Colonic mucosa (tissue), 4 donors: ENCODE results near the gene PRMT3. TPM values are rescaled to one million over a fixed set of nuclear protein-coding genes. Genes with fewer than 3 reads are reported as not detected.

Experiments
- DNase-seq: peaks from one replicate; pipeline ENCODE4 v3.0.0-alpha.2; 2020
- H3K27ac ChIP-seq: fragments of 200-600 bp; one replicate; pipeline ENCODE4 v1.8.0; 2021
- H3K27me3 ChIP-seq: fragments of 200-600 bp; one replicate; pipeline ENCODE4 v1.8.0; 2021
- H3K36me3 ChIP-seq: fragments of 200-600 bp; one replicate; pipeline ENCODE4 v1.8.0; 2021
- H3K4me1 ChIP-seq: fragments of 200-600 bp; one replicate; pipeline ENCODE4 v1.8.0; 2021; ENCODE audit warnings: mild to moderate bottlenecking
- H3K4me3 ChIP-seq: fragments of 200-600 bp; one replicate; pipeline ENCODE4 v1.8.0; 2021
- H3K9ac ChIP-seq, 2 donors: one replicate each; pipeline ENCODE4 v1.7.0; 2013; ENCODE audit warnings: control low read depth in 2 of 2, low read depth in 2 of 2, low read length in 2 of 2
- H3K9me3 ChIP-seq: fragments of 200-600 bp; one replicate; pipeline ENCODE4 v1.8.0; 2021
- CTCF ChIP-seq: fragments of 200-600 bp; IDR thresholded peaks from one replicate; pipeline ENCODE4 v1.8.0; 2022; ENCODE audit warnings: antibody characterized with exemption, mild to moderate bottlenecking
- intact Hi-C: fragments of 100-400 bp; cut with DNase I; formaldehyde crosslinking; loops from one replicate; pipeline ENCODE4 v1.14.1; 2022
- total RNA-seq, 2 donors: library from RNA; stranded (reverse); fragmentation: NEBNext Ultra II Directional in 1 of 2; extraction: Animal tissue kit (Norgen Biotek cat#: 25700) in 1 of 2; gene quantifications; one replicate each; pipeline ENCODE4 v1.2.1, GENCODE V29; 2021
- donor health status: healthy.
- donor health status: DM: no; HTN: no; CAD: no.
- donor health status: DM: no; HTN: no; CAD: no.

The PRMT3 gene
- total RNA-seq, 2 donors from 2014 or later = 6.2 to 11.0 TPM

DNA sequence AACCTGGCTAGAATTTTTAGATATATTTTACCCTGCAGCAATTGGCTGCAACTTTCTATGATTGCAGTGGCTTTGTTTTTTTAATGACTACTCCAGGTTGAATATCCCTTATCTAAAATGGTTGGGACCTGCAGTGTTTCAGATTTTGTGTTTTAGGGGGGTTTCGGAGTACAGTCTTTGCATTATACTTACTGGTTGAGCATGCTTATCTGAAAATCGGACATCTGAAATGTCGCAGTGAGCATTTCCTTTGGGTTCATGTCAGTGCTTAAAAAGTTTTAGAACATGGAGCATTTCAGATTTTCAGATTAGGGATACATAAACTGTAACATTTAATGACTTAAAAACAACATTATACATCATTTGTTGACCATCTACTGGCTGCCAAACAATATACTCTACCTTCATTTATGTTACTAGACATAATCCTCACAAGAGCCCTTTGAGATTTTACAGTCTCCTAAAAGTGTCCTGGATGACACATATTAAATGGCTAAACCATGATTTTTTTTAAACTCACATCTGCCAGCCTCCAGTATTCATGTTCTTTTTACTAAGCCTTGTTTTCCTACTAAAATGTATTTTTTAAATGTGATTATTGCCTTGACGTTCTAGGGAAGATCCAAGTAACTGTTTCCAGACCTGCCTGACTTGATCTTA is 66.3 kb downstream of the PRMT3 start:
- no peak overlapping the region for H3K9ac ChIP-seq
- no peaks in the 10 kb centered on the region for H3K4me1 ChIP-seq
- no peaks in the 10 kb centered on the region for H3K9me3 ChIP-seq
- H3K27me3 ChIP-seq = no peaks in the 10 kb centered on the region
- intact Hi-C loops = no loop called here
- DNase-seq = no peak
- no peak overlapping the region for H3K4me3 ChIP-seq
- no peaks in the 10 kb centered on the region for H3K36me3 ChIP-seq
- no peak overlapping the region for H3K27ac ChIP-seq
- no peak for TF ChIP-seq CTCF

DNA sequence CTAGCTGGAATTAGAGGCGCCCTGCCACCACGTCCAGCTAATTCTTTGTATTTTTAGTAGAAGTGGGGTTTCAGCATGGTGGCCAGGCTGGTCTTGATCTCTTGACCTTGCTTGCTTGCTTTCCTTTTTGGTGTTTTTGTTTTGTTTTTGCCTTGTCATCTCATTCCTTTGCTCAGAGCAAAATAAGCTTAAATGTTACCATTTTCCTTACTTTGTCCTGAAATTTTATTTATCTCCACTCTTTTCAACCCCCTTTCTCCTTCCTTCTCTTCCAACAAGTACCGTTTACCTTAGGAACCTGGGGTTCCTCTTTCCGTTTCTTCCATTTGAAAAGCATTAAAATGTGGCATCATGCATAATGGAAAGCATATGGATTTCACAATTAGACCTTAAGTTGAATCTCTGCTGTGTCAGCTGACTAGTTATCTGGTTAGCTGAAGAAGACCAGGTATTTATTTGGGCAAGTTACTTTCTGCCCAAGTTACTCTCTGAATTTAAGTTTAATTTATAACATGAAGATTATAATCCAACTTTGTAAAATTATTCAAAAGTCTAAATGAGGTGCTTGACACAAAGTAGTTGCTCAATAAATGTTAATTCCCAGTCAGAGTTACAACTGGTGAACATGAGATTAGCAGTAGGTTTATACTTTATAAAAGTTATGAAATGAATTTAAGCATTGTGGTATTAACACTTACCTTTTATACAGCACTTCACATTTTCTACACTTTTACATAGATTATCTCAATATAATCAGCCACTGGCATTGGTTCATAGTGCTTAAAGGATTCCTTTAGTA is 69.7 kb downstream of the PRMT3 start:
- H3K27ac ChIP-seq = no peak overlapping the region
- intact Hi-C loops = no loop called here
- DNase-seq = no peak
- H3K27me3 ChIP-seq = no peaks in the 10 kb centered on the region
- H3K36me3 ChIP-seq = no peaks in the 10 kb centered on the region
- no peak overlapping the region for H3K4me3 ChIP-seq
- no peaks in the 10 kb centered on the region for H3K4me1 ChIP-seq
- H3K9me3 ChIP-seq = no peaks in the 10 kb centered on the region
- no peak overlapping the region for H3K9ac ChIP-seq
- TF ChIP-seq CTCF = no peak

DNA sequence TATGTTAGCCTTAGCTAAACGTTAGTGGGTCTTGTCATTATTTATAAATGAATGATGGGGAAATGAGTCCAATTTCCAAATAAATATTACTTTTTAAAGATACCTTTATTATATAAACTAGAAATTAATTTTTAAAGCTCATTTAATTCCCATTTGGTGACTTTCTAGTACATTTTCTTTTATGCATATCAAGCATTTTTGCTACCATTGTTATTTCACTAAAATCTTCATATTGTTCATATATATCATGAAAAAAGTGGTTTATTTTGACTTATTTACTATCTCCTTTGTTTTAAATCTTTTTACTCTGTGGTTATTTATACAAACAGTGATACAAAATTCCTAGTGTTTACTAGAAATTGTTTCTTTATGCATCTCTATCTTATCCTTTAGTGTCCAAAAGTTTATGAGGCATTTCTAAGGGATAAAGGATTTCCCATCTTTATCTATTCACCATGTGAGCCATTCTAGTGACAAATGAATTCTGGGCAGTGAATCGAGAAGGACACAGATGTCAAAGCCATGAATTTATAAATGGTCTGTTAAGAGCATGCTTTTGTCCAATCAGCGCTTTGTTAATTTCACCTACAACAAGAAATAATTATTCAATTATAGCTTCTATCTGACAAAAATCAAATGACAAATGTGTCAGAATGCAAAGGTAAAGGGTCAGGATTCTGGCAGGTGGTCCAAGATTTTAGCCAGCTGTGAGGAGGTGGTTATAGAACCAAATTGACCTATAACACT is 70.6 kb downstream of the PRMT3 start:
- no peak for TF ChIP-seq CTCF
- no peak overlapping the region for H3K9ac ChIP-seq

GRCh38 chr11:20458905-20459632 is 71.6 kb downstream of the PRMT3 start:
- Histone ChIP-seq H3K27ac (no peak overlapping the region), H3K27me3 (no peaks in the 10 kb centered on the region), H3K9me3 (no peaks in the 10 kb centered on the region), H3K4me1 (no peaks in the 10 kb centered on the region), H3K4me3 (no peak overlapping the region), H3K9ac (no peak overlapping the region), H3K36me3 (no peaks in the 10 kb centered on the region)
- DNase-seq = no peak
- TF ChIP-seq CTCF = no peak
- intact Hi-C loops = no loop called here

More for the DNA sequence above, 70.6 kb downstream of the PRMT3 start:
- Histone ChIP-seq H3K27ac (no peak overlapping the region), H3K36me3 (no peaks in the 10 kb centered on the region), H3K4me1 (no peaks in the 10 kb centered on the region), H3K4me3 (no peak overlapping the region), H3K27me3 (no peaks in the 10 kb centered on the region), H3K9me3 (no peaks in the 10 kb centered on the region)
- intact Hi-C loops = no loop called here
- no peak for DNase-seq

DNA sequence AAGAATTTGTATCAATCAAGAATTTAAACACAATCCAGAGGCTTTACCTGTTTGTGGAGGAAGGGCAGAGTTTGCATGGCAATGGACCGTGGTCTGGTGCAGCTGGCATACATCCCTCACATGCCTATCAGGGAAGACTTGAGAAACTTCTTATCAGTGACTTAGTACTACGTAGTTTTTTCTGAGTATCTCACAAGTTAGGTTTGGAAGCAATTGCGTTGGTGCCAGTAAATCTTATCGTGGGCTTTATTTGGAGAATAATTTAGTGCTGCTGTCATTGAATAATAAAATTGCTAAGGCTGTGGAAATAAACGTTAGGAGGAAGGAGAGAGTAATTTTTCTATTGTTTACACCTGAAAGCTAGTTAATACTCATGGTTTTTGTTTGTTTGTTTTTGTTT is 72.3 kb downstream of the PRMT3 start:
- no peaks in the 10 kb centered on the region for H3K4me1 ChIP-seq
- intact Hi-C loops = no loop called here

More for the DNA sequence above, 72.3 kb downstream of the PRMT3 start:
- Histone ChIP-seq H3K9ac (no peak overlapping the region), H3K4me3 (no peak overlapping the region), H3K27ac (no peak overlapping the region), H3K9me3 (no peaks in the 10 kb centered on the region), H3K36me3 (no peaks in the 10 kb centered on the region), H3K27me3 (no peaks in the 10 kb centered on the region)
- no peak for DNase-seq
- TF ChIP-seq CTCF = no peak
